Measurements from ENCODE around the gene NGEF. TPM values are rescaled to one million over a fixed set of nuclear protein-coding genes. Genes with fewer than 3 reads are reported as not detected.

Gene NGEF
- total and polyA plus RNA-seq, 9 of the 15 experiments (the other 6 are each of a cell fraction or from before 2014, with no cell fraction given): 0.07 to 0.17 (median 0.09) TPM; not detected in 6

- no peak overlapping the region for H3K27ac ChIP-seq (ENCODE audit: extremely low read depth, low read depth, low read length)
- intact Hi-C loops (cut with micrococcal nuclease): no loop called here
- POLR2A ChIA-PET: interaction anchor here (0.6 kb wide), 1 partner anchor 11 kb away, joined by 3 read pairs; no protein-coding TSS in a partner anchor
Measured at GRCh38 chr2:232879618-232880494, 133.2 kb downstream of the NGEF start.

More at GRCh38 chr2:232879618-232880494, 133.2 kb downstream of the NGEF start:
- no peak for DNase-seq (ENCODE audit: extremely low read depth in 1 of 4, low spot score in 3 of 4)
- Histone ChIP-seq H4K20me1 (replicated peaks; ENCODE audit: control insufficient read depth, insufficient read depth, low read length) (no peaks in the 10 kb centered on the region; the same call in 1 of the 2 replicates), H3K9me1 (ENCODE audit: control insufficient read depth, insufficient read depth, low read length) (no peaks in the 10 kb centered on the region), H2AFZ (ENCODE audit: low read depth, low read length) (no peak overlapping the region), H3K4me1 (replicated peaks in 1 of 2; ENCODE audit: control insufficient read depth in 2 of 2, insufficient read depth in 2 of 2, low read length in 2 of 2) (peaks cover 0 to 6% of the 10 kb centered on the region in 2 experiments; a peak in 2 of 5 replicates), H3K27me3 (ENCODE audit: control insufficient read depth in 2 of 2, insufficient read depth in 2 of 2, low read length in 2 of 2) (peaks cover 11 to 32% of the 10 kb centered on the region in 2 experiments; a peak in 4 of 5 replicates), H3K79me2 (ENCODE audit: control insufficient read depth, insufficient read depth, low read length) (no peaks in the 10 kb centered on the region), H3K9me3 (replicated peaks; ENCODE audit: control insufficient read depth, insufficient read depth, low read depth, low read length) (no peaks in the 10 kb centered on the region), H3K9ac (ENCODE audit: insufficient read depth in 1 of 2, low read depth in 2 of 2, low read length in 2 of 2) (no peak overlapping the region; a peak in 1 of 4 replicates), H3K36me3 (ENCODE audit: control insufficient read depth, insufficient read depth, low read length) (no peaks in the 10 kb centered on the region), H3K4me3 (no peak overlapping the region), H3K4me2 (ENCODE audit: insufficient read depth, low read length) (no peak overlapping the region)
- WGBS (ENCODE audit: insufficient coverage, low coverage, missing lambda C conversion rate): 25% methylated on average over 13 of the region's 21 CpGs
- TF ChIP-seq STAT6 (CRISPR knock-in tag; IDR thresholded peaks at IDR 0.05) (no peak), RUNX1 (IDR thresholded peaks at IDR 0.05; ENCODE audit: low read depth) (no peak), ZNF764 (CRISPR knock-in tag; IDR thresholded peaks at IDR 0.05; ENCODE audit: low read depth) (no peak)
- CTCF ChIA-PET (ENCODE audit: low intra/inter-chr PET ratio): no interaction called here
- no peak for ATAC-seq
- in situ Hi-C loops (cut with MboI): no loop called here
- no peak for FAIRE-seq
- no TSS peak for BruUV-seq (replicated peaks)

All from K562 (cell line).